Neural progenitor cell (in vitro differentiated cells): ENCODE data around the gene MED13L.

Experiments
- EZH2 ChIP-seq: fragments of 200-600 bp; sonication (generic); IDR thresholded peaks from 2 replicates; pipeline ENCODE4 v1.6.1; 2017; ENCODE audit warnings: antibody characterized with exemption, mild to moderate bottlenecking, moderate library complexity
- EZH2phosphoT487 ChIP-seq: fragments of 200-600 bp; sonication (generic); IDR thresholded peaks from 2 replicates; pipeline ENCODE4 v1.6.1; 2017; ENCODE audit warnings: antibody characterized with exemption
- TF ChIP-seq, protein P1 (sequence below): fragments of 200-600 bp; sonication (generic); IDR thresholded peaks from 2 replicates; pipeline ENCODE4 v1.5.1; 2017; ENCODE audit warnings: antibody characterized with exemption, mild to moderate bottlenecking

DNA sequence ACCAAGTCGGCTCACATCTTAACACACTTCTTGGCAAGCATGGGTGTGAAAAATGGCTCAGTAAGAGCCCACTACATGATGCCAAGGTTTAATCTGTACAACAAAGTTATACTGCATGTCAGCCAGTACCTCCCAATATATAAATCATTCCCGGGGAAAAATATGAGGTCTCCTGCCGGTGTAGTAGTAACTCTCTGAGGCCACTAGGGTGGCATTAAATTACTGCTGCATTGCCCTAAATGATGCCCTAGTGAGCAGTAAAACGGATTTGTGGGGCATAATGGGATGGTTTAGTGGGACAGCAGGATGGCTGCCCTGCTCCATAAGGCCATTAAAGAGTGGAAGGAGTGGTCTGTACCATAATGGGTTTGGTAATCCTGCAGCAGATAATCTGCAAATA lies 267.7 kb downstream of the MED13L start:
- TF ChIP-seq EZH2, result no peak
- TF ChIP-seq, protein P1, sequence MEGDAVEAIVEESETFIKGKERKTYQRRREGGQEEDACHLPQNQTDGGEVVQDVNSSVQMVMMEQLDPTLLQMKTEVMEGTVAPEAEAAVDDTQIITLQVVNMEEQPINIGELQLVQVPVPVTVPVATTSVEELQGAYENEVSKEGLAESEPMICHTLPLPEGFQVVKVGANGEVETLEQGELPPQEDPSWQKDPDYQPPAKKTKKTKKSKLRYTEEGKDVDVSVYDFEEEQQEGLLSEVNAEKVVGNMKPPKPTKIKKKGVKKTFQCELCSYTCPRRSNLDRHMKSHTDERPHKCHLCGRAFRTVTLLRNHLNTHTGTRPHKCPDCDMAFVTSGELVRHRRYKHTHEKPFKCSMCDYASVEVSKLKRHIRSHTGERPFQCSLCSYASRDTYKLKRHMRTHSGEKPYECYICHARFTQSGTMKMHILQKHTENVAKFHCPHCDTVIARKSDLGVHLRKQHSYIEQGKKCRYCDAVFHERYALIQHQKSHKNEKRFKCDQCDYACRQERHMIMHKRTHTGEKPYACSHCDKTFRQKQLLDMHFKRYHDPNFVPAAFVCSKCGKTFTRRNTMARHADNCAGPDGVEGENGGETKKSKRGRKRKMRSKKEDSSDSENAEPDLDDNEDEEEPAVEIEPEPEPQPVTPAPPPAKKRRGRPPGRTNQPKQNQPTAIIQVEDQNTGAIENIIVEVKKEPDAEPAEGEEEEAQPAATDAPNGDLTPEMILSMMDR, result peak; percentile 47
- no peak for TF ChIP-seq EZH2phosphoT487
